GM19372 (cell line): ENCODE data around the gene DOK6.
A peak's percentile ranks its signal among the peaks of the same experiment; 100 is the strongest.

Experiments
- ATAC-seq: cut with Tn5 transposase; IDR thresholded peaks from one replicate; pipeline ENCODE4 v1.9.1; 2021; ENCODE audit warnings: mild to moderate bottlenecking, low read depth, moderate library complexity; ENCODE audit not compliant: unreplicated experiment

The DOK6 gene

DNA sequence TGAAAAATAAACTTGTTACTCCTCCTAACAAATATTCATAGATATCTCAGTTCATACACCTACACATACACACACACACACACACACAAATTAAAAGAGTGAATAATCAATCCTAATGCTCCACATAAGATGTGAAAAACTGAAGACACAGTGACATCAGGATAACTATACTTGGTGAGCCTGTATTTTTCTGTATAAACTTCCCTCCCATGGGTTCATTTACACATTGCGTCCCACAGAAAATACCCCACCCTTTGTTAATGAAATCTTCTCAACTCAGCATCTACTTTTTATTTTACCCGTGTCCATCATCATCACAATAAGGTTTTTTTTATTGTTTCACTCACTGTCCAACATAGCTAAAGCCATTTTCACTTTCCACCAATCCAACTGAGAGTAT is 486.6 kb downstream of the DOK6 start:
- ATAC-seq: no peak

DNA sequence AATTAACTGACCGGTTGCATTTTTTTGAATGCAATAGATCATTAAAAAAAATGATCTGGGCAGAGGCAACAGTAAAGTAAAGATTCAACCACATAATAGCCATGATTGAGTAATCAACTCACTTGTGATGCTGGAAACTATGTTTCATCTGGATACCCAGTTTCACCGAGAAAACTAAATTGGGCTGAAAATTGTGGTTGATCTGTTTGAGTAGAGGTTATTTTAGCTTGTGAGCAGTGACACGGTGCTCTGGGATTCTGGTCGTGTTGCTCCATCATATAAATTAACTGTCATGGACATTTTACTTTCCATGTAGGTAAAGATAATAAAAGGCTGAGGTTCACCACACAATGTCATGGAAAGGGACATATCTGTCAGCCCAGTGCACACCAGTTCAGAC is 488.3 kb downstream of the DOK6 start:
- ATAC-seq: no peak

DNA sequence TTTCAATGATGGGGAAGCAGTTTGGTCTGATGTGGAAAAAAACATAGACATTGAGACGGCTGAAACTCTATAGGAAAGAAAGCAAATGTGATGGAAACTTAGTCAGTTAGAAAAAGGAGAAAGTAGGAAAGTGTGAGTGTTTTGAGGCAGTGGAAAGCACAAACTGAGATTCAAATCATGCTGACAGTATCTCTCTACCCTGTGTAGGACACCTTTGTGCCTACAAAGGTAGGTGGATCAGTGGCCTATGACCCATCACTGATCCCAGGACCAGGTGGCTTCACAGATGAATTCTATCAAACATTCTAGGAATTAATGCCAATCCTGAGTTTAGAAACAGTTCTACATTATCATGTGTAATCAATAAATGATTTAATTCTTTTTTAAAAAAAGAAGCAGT is 489.9 kb downstream of the DOK6 start:
- ATAC-seq: no peak

DNA sequence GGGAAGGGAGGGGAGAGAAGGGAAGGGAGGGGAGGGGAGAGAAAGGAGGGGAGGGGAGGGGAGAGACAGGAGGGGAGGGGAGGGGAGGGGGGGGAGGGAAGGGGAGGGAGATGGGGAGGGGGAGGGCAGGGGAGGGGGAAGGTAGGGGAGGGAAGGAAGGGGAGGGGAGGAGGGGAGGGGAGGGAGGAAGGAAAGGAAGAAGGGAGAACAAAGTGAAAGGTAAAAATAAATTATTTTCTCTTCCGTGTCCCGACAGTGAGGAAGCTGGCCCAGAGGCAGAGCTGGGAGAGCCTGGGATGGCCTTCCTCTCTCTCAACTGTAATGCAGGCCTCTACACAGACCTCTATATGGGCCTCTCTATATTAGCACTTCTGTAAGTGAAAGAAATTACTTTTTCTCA is 493.8 kb downstream of the DOK6 start:
- no peak for ATAC-seq

DNA sequence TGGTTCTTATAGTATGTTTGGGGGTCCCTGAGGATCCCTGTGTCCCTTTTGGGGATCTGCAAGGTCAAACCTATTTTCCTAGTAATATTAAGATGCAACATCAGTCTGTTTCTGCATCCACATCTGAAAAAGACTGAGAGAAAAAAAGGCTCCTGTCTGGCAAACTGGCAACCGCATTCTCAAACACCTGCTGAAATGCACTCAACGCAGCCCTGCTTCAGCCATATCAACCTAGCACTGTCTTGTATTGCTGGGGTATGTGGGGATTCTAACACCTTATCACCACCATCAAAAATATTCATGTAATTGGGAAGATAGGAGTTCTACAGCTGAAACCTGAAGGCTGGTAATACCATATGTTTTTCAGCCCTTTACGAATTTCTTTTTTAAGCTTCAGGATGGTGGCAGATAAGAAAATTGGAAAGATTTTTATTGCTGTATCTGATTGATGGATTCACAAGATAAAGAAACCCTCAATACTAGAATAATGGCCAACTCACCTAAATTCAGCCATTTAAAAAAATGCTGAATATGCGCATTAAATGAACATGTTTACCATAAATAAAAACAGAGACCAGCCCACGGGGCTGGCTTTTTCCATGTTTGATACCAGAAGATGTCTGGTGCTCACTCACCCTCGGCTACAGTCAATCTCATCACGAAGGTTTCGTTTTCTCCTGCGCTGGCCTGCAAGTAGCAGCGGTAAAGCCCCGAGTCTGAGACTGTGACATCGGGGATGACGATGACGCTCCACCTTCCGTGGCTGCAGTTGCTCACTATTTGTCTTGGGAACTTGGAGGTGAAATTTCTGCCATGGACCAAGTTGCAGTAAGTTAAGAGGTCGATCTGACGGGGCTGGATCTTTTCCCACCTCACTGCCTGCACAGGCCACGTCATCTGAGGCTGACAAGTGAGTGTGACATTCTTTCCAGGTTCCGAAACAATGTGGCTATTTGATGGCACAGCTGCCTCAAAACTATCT is 494.7 kb downstream of the DOK6 start:
- no peak for ATAC-seq

DNA sequence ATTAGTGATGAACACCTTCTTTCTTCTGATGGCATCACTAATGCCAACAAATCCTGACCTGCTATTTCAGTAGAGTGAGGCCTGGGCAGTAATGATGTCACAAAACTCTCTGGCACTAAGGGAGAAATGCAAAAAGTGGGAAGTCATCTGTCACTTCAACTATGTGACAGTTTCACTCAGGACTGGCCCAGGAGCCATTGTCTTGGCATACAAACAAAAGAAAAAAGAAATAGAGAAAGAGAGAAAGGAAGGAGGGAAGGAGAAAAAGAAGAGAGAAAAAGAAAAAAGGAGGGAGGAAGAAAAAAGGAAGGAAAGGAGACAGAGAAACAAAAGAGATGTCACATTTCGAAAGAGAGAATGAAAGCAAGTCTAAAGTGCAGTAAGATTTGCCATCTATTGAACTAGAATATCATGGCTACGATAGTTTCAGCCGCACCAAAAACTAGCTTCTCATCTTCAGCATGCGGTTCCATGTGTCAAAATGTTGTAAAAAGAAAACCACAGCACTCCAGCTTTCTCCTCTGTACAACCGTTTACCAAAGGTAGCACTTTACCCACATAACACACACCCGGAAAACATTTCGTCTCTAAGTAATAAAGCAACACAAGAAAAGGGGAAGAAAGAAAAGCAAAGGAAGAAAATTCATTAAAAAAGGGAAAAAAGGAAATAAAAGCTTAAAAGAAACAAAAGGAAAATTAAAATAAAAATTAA is 496.9 kb downstream of the DOK6 start:
- ATAC-seq: no peak

DNA sequence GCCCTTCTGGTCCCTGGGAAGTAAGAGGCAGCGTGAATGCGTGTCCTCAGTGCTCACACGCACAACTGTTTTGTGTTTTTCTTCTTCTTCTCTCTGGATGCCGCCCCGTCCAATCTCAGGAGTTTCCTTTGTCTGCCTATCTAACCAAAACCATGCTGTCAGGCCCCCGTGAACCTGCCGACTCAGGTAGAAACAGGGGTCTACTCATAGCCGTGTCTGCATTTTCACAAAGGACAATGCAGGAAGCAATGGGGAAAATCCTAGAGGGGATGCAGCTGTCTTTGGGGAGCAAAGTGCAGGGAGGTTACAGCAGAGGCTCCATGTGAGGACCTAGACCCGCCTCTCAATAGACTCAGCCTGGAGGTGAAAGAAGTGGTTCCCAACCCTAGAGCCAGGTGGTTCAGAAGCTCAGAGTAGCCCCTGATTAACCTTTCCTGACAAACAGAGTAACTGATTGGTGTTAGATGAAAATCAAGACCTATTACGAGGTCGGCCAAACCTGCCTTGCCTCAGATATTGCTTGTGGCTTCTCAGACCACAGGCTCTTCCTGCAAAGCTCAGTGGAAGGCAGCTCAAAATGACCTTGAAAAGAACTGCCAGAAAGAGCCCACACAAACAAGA is 497.7 kb downstream of the DOK6 start:
- peak; percentile 41 for ATAC-seq
